GM10248 (cell line): ENCODE results near the gene RICTOR.
"Not testable (repeated sequence)": the region's sequence is repeated elsewhere in the genome, so short reads cannot be mapped to it uniquely, and the experiment has no call there.

Source experiments
- CTCF ChIA-PET: fragments of 300-600 bp; sonication (Branson Sonifier 250); formaldehyde crosslinking; extraction: SDS; loops from one replicate; lab custom pipeline; 2021; ENCODE audit warnings: antibody characterized with exemption; lab: Yijun Ruan, JAX
- POLR2A ChIA-PET: fragments of 350-650 bp; sonication (Branson Sonifier 250); formaldehyde crosslinking; extraction: SDS; loops from one replicate; lab custom pipeline; 2020; ENCODE audit warnings: antibody characterized with exemption; lab: Yijun Ruan, JAX
- DNase-seq: peaks from one replicate; pipeline ENCODE4 v3.0.0; 2012; ENCODE audit errors: extremely low spot score
- TF ChIP-seq, protein P1 (sequence below): IDR thresholded peaks from 2 replicates; pipeline ENCODE4 v1.5.1; 2012; ENCODE audit warnings: mild to moderate bottlenecking, low read depth; ENCODE audit errors: extremely low read depth, missing control alignments, control extremely low read depth

RICTOR gene

DNA sequence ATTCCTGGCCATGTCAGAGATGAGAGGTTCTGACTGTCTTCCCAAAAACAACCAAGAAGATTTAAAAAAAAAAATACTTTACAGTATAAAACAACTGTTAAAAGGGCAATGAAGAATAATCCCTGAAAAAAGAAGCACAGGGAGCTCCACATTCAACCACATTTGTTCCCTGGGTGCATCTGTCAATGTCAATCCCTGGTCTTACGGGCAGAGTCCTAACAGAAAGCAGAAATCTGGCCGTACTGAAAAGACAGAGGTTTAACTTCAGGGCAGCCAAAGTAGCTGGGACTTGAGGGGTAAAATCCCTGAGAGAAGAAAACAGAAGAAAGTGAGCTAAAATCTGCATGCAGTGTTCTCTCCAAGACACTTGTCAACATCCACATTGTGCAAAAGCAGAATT is 76.6 kb downstream of the RICTOR start:
- TF ChIP-seq, protein P1, sequence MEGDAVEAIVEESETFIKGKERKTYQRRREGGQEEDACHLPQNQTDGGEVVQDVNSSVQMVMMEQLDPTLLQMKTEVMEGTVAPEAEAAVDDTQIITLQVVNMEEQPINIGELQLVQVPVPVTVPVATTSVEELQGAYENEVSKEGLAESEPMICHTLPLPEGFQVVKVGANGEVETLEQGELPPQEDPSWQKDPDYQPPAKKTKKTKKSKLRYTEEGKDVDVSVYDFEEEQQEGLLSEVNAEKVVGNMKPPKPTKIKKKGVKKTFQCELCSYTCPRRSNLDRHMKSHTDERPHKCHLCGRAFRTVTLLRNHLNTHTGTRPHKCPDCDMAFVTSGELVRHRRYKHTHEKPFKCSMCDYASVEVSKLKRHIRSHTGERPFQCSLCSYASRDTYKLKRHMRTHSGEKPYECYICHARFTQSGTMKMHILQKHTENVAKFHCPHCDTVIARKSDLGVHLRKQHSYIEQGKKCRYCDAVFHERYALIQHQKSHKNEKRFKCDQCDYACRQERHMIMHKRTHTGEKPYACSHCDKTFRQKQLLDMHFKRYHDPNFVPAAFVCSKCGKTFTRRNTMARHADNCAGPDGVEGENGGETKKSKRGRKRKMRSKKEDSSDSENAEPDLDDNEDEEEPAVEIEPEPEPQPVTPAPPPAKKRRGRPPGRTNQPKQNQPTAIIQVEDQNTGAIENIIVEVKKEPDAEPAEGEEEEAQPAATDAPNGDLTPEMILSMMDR: no peak
- CTCF ChIA-PET: interaction anchor here (0.9 kb wide), 1 partner anchor 83 kb away, joined by 3 read pairs; no protein-coding TSS in a partner anchor
- no peak for DNase-seq
- POLR2A ChIA-PET: no interaction called here

DNA sequence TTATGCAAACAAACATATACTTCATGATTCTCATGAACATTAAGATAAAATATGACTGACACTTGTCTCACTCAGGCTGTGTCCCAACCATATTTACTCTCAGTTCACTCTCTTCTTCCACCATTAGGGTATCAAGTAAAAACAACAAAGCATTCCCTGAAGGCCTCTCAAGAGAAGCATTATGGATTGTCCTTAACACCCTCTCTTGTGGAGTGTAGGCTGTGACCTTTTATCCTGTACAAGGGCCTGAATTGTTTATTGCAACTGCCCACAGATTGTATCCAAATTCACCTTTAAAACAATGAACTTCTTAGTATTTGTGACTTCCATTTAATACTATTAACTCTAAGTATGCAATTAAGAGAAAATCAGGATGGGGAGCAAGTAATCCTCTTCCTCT is 78.1 kb downstream of the RICTOR start:
- TF ChIP-seq, protein P1: no peak
- POLR2A ChIA-PET: no interaction called here
- no peak for DNase-seq
- CTCF ChIA-PET: no interaction called here

- ChIA-PET CTCF (no interaction called here), POLR2A (no interaction called here)
- TF ChIP-seq, protein P1: peak; percentile 36
- peak; percentile 16 for DNase-seq
These were observed 79.8 kb downstream of the RICTOR start for GRCh38 chr5:38994324-38994927.

DNA sequence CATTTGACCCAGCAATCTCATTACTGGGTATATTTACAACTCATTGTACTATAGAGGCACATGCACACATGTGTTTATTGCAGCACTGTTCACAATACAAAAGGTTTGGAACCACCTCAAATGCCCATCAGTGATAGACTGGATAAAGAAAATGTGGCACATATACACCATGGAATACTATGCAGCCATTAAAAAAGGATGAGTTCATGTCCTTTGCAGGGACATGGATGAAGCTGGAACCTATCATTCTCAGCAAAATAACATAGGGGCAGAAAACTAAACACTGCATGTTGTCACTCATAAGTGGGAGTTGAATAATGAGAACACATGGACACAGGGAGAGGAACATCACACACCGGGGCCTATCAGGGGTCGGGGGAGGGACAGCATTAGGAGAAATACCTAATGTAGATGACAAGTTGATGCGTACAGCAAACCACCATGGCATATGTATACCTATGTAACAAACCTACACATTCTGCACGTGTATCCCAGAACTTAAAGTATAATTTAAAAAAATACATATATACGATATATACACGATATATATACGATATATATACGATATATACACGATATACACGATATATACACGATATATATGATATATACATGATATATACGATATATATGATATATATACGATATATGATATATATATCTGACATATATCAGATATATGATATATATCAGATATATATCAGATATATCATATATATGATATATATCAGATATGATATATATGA is 84.1 kb downstream of the RICTOR start:
- DNase-seq, CTCF ChIA-PET, POLR2A ChIA-PET: not testable (repeated sequence)

DNA sequence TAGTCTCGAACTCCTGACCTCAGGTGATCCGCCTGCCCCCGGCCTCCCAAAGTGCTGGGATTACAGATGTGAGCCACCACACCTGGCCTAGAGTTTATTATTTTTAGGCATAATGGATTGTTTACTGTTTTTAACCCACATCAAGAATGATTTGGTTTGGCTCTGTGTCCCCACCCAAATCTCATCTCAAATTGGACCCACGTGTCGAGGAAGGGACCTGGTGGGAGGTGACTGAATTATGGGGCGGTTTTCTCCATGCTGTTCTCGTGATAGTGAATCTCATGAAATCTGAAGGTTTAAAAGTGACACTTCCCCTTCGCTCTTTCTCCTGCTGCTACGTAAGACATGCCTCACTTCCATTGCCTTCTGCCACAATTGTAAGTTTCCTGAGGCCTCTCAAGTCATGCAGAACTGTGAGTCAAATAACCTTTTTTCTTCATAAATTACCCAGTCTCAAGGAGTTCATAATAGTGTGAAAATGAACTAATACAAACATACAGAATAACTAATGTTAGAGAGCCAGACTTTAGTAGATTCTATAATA is 88.2 kb downstream of the RICTOR start:
- DNase-seq: no peak
- CTCF ChIA-PET: no interaction called here
- TF ChIP-seq, protein P1: no peak
- POLR2A ChIA-PET: no interaction called here

- ChIA-PET CTCF (no interaction called here), POLR2A (no interaction called here)
- TF ChIP-seq, protein P1: no peak
These were observed 94.7 kb downstream of the RICTOR start for GRCh38 chr5:38979535-38979934.

GRCh38 chr5:38978036-38978435 is 96.2 kb downstream of the RICTOR start:
- no peak for DNase-seq
- ChIA-PET CTCF (interaction anchor here (1.3 kb wide), 1 partner anchor 9 kb away, joined by 3 read pairs; no protein-coding TSS in a partner anchor), POLR2A (no interaction called here)
- TF ChIP-seq, protein P1: no peak

More at GRCh38 chr5:38979535-38979934, 94.7 kb downstream of the RICTOR start:
- no peak for DNase-seq
